RPMI8226 (cell line): Measurements from ENCODE around the gene CEP350.

Experiments used
- DNase-seq: peaks from one replicate; pipeline ENCODE4 v3.0.0-alpha.2; 2015

Gene CEP350

DNA sequence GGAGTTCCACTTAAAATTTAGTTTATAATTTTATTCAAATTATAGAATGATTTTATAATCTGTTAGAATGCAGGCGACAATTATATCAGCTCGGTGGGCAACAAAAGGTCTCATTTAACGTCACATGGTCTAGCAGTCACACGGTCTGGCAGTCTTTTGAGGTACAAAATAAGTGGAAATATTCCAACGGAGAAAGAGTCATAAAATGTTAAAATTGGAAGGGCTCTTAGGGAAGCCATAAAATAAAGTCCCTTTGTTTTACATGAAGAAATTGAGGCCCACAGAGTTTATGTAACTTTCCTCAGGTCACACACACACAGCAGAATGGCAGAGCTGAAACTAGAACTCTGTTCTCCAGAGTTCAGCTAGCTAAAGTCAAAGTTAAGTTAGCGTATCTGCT, 115.7 kb downstream of the CEP350 start:
- no peak for DNase-seq

DNA sequence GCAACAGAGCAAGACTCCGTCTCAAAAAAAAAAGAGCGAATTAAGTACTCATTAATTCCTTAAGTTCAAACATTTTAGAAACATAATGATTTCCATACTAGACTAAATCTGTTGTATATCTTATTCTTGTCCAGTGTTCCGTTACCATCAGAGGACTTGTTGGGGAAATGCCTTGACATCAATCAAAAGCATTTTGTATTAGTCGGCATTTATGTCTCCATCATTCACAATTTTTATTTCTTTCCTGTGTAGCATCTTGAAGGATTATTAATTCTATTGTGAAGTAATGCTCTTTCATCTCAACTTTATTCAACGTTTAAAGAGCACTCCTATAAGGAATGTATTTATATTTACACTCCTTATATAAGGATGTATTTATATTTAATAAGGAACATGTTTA, 117.1 kb downstream of the CEP350 start:
- no peak for DNase-seq

DNA sequence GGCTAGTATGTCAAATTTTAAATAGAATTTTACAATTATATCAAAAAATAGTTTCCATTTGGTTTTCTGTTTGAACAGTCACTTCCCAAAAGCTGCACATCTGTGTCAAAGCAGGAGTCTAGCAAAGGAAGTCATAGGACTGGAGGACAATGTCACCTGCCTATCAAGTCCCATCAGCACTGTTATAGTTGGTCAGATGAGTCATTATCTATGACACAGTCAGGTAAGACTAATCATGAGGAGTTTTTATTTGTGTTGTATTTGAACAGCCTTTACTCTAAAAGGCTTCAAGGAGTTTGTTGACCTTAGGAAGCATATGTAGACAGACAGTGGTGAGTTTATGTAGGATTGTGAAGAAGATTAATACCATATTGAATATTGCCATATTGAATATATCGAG, 125.8 kb downstream of the CEP350 start:
- DNase-seq = no peak

DNA sequence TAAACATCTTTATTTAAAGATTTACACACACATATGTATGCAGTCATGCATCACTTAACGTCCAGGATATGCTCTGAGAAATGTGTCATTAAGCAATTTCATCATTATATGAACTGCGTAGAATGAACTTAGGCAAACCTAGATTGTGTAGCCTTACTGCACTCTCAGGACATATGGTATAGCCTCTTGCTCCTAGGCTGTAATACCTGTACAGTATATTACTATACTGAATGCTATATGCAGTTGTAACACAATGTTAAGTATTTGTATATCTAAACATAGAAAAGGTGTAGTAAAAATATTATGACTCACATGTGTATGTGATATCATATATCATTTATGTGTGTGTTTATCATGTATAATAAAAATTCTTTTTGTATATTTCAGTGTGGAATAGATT, 126.9 kb downstream of the CEP350 start:
- no peak for DNase-seq

DNA sequence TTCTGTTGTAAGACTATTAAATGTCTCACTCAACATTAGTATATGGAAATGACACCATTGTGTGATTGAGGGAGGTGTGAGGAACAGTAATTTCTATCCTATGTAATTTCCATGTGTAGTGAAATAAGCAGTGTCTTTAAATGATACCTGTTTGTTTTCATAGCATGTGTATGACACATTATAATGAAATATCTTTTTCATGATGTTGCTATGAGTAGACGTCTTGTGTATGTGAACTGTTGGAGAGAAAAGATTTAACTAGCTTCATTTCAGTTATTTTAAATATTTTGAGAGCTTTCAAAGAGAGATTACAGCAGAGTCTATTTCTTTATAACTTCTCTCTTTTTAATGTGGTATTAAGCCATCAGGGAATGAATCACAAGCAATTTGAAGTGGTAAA, 128.6 kb downstream of the CEP350 start:
- no peak for DNase-seq

DNA sequence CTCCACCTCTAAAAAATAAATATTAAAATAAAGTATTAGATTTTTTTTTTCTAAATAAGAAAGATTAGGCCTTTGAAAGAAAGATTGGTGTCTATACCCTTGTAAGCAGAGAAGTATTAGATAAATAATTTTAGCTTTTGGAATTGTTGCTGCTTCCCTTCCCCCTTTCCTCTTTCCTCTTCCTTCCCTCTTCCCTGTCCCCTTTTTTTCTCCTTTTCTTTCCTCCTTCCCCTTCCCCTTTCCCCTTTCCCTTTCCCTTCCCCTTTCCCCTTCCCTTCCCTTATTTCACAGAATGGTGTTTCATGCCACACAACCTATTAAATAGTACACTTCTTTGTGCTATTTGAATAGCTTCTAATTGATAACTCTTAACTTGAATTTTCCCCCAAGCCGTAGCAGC, 130.3 kb downstream of the CEP350 start:
- no peak for DNase-seq

DNA sequence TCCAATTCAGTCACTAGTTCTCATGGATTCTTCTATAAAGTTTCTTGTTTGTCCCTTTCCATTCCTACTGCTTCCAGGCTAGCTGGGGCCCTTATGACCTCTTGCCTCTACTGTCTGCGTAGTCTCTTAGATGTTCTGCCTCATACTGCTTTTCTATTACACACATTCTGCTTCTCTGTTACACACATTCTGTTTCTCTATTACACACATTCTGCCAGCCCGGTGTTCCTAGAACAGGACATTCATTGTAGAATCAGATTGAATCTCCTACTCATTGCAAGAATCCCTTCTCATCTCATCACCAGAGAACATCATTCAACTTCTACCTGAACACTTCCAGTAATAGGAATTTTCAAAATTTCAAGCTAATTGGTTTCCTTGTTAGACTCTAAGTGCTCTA, 130.7 kb downstream of the CEP350 start:
- no peak for DNase-seq

DNA sequence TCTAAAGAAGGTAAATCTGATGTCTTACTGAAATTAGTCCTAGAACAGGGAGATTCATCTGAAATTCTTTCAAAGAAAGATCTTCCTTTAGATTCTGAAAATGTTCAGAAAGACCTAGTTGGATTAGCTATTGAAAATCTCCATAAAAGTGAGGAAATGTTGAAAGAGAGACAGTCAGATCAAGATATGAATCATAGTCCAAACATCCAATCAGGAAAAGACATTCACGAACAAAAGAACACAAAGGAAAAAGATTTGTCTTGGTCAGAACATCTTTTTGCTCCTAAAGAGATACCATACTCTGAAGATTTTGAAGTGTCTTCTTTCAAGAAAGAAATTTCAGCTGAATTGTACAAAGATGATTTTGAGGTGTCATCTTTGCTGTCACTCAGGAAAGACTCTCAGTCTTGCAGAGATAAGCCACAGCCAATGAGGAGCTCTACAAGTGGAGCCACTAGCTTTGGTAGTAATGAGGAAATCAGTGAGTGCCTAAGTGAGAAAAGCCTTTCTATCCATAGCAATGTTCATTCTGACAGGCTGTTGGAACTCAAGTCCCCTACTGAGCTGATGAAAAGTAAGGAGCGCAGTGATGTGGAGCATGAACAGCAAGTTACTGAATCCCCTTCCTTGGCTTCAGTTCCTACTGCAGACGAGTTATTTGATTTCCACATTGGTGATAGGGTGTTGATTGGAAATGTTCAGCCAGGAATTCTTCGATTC, 138.5 kb downstream of the CEP350 start:
- DNase-seq = no peak

DNA sequence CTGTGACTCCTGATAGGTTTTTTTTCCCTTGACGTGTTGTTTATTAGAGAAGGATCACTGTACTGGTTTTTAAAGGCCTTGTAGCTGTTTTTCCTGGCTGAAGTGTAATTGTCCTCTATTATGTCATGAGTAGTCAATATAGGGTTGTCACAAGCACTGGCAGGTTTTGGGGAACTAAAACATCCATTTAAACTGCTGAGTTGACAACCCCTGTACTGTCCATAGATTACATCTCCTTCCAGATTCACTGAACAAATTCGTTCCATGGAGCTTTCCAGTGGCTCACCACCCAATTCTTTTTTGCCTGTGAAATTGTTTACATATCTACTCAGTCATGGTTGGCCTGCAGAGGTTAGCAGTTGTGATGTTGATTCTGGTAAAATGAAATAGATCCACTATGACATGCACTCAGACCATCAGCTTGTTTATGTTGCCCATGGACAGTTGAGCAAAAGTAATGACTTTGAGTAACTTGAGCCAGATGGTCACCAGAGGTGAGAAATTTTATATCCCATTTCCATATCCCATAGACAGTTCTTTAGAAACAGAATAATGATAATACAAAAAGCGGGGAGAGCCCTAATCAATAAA, 140.2 kb downstream of the CEP350 start:
- DNase-seq = no peak

DNA sequence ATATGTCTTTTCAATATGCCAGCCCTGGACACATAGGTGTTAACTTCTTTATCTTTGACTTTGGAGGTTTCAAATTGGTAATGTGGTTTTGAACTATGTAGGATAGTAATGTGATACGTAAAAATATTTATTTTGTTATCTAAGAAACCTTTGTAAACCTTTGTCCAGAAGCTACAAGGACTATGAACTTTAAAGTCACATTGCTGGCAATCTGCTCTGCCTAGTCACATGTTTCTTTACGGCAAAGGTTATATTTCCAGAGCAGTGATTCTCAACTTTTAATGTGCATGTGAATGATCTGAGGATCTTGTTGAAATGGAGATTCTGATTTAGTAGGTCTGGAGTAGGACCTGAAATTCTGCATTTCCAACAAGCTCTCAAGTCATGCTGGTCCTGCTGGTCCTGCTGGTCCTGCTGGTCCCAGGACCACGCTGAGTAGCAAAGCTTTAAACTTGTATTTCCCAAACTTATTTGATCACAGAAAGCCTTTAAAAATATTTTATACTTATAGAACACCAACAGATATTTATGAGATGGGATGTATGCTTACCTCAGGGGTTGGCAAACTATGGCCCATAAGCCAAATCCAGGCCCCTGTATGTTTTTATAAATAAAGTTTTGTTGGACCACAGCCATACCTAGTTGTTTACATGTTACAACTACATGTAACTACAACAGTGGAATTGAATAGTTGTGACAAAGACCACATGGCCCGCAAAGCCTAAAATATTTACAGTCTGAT, 142.1 kb downstream of the CEP350 start:
- DNase-seq = no peak

DNA sequence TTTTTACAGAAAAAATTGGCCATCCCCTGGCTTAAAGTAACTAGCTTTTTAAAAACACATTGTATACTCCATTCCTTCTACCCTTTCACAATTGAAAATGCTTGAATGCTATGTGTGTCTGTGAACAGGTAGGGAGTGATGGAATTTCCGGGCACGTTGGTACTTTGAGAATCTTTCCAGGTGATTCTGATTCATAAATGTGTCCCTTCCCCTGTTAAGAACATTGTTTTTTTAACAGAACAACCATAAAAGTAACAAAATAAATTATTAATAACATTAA, 142.7 kb downstream of the CEP350 start:
- no peak for DNase-seq

DNA sequence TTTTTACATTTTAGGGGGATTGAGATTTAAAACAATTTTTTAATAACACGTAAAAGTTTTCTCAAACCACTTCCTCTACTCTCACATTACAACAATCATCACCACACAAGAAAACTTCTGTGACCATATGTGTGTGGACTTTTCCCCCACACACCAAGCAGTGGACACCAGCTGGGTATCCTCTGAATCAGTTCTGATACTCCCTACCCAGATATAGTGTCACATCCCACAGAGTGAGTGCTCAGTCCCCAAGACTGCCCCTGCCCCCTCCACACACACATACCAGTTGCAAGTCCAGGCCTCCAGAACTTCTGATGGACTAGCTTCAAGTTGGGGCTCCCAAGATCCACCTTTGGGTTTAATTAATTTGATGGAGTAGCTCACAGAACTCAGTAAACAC, 146.8 kb downstream of the CEP350 start:
- DNase-seq = no peak

DNA sequence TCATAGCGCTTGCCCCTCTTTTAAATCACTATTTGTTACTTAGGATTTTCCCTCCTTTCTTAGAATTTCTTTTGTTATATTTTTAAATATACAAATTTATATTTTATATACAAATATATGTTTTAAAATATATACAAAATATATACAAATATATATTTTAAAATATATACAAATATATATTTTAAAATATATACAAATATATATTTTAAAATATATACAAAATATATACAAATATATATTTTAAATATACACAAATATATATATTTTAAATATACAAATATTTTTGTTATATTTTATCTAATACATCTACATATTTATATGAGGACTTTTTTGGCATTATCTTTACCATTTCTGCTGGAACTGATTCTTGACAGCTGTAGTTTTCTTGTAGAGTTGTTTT, 149.2 kb downstream of the CEP350 start:
- no peak for DNase-seq

DNA sequence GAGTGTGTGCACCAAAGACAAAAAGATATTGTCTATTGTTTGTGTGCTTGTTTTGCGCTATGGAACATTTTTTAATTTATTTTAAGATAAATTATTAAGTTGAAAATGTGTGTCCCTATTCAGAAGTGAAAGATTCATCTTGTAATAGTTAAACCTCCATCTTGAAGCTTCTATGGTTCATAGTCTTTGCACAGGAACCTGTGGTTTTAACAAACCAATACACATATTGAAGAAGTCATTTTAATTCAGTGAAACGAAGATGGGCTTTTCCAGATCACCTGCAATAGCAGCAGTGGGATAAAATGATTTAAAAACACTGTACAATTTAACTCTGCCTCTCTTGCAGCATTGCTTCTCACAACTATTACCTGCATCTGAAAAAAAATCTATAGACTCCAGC, 157.5 kb downstream of the CEP350 start:
- DNase-seq = no peak

DNA sequence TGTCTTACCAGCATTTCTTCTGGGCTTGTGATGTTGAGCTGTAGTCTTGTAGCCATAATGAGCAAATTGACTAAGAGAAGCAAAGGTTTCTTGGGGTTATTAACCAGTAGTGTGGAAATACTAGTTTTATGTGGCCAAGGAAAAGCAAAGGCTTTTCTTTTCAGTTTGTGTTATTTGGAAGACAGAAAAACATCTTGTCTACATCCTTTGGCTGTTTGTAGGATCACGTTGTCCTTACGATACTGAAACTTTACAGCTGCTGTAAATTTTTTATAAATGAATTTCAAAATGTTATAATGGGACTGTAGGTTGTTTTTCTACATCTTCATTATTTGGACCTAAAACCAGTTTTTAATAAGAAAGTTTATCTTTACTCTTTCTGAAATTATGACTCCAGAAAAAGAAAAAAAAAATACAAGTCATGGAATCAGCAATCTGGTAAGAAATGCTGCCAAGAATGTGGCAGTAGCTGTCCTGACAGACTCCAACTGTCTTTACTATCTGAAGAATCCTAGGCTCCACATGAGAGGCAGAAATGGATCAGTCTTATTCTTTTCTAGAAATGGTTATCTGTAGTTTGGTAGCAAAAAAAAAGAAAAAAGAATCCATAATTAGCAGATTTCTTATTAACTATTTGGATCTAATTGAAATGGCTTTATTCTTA, 158.5 kb downstream of the CEP350 start:
- DNase-seq = no peak

DNA sequence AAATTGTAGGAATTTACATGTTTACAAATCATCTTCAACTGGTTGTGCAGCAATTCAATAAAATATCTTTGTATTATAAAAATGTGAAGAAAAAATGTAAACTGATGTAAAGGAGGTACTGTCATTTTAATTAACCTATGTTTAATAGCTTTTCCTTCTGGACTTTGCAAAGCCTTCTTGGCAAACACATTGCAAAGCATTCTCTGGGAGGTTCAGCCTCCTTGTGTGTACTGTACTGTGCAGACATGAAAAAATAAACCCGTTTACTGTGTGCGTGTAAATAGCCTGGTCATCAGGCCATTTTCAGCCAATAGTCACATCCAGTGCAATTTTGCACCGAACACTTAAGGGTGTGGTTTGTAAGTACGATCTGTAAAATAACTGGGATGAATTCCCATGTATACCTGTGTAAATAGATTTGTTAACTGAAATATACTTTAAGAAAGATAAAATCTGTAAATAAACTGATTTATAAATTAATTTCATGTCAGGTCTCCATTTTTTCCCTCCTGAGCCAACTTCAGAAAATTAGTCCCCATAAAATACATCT, 159.9 kb downstream of the CEP350 start:
- DNase-seq = no peak

DNA sequence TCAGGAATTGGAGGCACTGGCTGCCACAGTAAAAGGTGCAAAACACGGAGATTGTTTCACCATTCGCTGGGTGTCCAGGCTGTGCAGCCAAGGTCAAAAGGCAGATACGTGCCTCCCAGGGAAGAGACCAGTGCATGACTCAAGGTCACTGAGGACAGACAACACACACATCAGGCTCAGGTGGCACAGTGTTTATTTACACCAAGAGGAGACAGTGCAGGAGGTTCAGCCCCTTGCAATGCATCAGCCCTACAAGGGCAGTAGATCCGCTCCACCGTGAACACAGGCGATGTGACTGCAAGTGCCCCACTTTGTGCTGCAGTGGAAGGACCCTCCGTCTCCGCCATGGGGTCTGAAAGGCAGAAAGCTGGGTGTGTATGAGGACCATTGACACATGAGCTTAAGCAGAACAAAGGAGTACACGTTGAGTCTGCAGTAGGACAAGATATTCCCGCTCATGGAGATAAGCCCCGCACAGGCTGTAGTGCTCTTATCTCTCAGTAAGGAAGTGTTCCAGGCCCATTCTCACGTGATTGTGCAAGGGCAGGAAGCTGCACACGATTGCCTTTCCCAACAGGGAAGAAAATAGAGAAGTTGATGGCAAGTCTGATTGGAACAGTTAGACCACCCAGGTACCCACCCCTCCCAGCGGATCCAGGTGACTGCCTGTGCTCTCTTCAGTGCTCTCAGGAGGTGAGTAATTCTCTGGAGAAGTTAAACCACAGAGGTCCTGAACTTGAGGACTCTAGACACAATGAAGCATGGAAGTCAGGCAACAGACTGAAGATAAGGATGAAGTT, 162.6 kb downstream of the CEP350 start:
- no peak for DNase-seq

DNA sequence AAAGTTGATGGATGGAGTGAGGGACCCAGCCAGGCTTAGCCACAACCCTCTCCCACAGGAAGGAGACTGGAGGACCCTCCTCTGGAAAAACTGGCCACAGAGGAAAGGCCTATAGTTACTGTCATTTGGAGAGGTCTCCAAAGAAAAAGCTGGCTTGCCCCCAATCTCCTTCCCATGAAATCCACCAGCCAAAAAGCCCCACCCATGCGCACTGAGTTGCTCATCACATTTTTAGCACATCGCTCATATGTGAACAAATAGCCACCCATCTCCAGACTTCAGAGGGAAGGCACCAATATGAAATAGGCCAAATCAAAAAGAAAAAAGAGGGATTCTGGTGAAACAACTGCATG, 163.1 kb downstream of the CEP350 start:
- DNase-seq = no peak

DNA sequence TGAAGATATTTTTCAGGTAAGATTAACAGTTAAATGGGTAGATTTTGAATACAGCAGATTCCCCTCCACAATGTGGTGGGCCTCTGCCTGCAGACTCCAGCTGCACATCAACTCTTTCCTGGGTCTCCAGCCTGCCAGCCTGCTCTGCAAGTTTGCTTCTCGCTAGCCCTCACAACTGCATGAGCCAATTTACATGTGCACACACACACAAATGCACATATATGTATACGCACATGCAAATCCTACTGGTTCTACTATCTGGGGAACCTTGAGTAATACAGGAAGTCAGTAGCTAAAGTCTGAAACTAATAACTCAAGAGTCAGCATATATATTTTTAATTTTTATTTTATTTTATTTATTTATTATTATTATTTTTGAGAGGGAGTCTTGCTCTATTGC, 165.2 kb downstream of the CEP350 start:
- DNase-seq = no peak

DNA sequence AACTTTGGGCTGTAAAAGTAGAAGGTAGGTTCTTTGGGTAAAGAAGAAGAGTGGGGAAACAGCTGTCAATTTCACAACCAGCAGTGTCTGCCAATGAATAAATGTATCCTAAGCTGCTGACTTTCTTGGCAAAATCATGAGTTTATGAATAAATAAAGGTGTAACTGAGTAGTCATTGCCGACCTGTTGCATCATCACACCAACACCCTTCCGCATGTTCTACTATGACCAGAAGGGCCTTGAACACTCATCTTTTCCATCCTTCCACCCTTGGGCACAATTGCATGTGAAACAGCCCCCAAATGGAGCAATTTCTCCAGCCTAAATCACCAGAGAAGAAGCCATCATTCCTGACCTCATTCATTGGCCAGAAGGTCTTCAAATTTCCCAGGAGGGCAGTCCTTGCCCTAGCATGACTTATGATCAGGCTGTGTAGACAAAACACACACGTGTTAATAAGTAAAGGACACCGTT, 168.9 kb downstream of the CEP350 start:
- DNase-seq = no peak

DNA sequence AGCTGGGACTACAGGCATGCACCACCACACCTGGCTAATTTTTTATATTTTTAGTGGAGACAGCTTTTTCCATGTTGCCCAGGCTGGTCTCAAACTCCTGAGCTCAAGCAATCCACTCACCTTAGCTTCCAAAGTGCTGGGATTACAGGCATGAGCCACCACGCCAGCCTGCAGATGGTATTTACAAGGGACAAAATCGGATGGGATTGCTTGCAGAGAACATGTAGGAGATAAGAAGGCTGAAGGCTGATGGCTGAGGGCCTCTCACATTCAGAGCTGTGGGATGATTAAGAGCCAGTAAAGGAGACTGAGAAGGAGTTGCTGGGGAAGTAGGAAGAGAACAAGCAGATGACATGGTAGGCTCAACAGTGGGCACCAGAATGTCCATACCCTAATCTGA, 176.0 kb downstream of the CEP350 start:
- no peak for DNase-seq

DNA sequence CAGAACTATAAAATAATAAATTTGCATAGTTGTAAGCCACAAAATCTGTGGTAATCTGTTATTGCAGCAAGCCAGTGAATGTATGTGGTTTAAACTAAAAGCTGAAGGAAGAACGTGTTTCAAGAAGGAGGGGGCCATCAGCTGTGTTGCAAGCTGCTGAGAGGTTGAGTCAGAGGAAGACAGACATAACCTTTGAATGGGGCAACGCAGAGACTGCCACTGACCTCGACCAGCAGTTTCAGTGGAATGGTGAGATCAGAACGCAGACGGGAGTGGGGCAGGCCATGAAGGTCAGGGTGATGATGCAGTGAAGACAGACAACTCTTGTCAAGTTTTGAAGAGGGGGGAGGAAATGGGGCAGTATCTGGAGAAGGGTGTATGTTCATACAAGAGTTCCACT, 176.9 kb downstream of the CEP350 start:
- DNase-seq = no peak

DNA sequence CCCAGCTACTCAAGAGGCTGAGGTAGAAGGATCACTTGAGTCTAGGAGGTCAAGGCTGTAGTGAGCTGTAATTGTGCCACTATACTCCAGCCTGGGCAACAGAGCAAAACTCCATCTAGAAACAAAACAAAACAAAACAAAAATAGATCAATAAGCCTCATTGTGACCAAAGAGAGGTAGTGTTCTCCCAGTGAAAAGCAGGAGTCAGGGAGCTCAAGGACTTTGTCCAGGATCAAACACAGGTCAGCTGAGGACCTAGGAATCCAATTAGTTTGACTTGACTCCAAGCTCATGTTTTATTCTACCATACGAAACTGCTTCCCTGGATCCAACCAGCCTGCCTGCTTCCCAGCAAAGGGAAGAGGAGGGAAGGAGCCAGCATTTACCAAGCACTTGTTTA, 178.6 kb downstream of the CEP350 start:
- DNase-seq = no peak
